GM21515 (cell line): ENCODE measurements around the gene HERC2.
"Not testable (repeated sequence)": the region's sequence is repeated elsewhere in the genome, so short reads cannot be mapped to it uniquely, and the experiment has no call there.

Source experiments
- ATAC-seq: cut with Tn5 transposase; IDR thresholded peaks from one replicate; pipeline ENCODE4 v1.9.1; 2021; ENCODE audit not compliant: unreplicated experiment

The HERC2 gene, protein sequence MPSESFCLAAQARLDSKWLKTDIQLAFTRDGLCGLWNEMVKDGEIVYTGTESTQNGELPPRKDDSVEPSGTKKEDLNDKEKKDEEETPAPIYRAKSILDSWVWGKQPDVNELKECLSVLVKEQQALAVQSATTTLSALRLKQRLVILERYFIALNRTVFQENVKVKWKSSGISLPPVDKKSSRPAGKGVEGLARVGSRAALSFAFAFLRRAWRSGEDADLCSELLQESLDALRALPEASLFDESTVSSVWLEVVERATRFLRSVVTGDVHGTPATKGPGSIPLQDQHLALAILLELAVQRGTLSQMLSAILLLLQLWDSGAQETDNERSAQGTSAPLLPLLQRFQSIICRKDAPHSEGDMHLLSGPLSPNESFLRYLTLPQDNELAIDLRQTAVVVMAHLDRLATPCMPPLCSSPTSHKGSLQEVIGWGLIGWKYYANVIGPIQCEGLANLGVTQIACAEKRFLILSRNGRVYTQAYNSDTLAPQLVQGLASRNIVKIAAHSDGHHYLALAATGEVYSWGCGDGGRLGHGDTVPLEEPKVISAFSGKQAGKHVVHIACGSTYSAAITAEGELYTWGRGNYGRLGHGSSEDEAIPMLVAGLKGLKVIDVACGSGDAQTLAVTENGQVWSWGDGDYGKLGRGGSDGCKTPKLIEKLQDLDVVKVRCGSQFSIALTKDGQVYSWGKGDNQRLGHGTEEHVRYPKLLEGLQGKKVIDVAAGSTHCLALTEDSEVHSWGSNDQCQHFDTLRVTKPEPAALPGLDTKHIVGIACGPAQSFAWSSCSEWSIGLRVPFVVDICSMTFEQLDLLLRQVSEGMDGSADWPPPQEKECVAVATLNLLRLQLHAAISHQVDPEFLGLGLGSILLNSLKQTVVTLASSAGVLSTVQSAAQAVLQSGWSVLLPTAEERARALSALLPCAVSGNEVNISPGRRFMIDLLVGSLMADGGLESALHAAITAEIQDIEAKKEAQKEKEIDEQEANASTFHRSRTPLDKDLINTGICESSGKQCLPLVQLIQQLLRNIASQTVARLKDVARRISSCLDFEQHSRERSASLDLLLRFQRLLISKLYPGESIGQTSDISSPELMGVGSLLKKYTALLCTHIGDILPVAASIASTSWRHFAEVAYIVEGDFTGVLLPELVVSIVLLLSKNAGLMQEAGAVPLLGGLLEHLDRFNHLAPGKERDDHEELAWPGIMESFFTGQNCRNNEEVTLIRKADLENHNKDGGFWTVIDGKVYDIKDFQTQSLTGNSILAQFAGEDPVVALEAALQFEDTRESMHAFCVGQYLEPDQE (N-terminal part only)

DNA sequence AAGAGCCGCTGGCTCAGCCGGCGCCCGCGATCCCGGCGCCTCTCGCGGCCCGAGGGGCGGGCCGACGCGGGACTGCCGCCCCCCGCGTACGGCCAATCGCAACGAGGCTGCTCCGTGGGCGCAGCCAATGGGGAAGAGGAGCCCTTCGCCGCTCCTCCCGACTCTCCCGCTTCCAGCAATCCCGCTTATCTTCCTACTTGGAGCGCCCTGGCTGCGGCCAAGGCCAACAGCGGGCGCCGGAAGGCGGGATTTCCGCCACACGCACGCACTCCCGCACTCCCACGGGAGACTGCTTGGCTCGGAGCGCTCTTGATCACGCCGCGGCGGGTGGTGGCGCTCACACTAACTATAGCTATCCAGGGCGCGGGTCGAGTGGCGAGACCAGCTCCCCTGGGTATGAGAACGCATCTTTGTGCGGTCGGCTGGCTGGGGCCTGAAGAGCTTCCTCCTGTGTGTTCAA is at the start of gene HERC2:
HERC2 (minus strand) TSS at position 51 of the 460 bp plus-strand sequence. CDS start 746 bp downstream, outside the sequence.
- not testable (repeated sequence) for ATAC-seq

DNA sequence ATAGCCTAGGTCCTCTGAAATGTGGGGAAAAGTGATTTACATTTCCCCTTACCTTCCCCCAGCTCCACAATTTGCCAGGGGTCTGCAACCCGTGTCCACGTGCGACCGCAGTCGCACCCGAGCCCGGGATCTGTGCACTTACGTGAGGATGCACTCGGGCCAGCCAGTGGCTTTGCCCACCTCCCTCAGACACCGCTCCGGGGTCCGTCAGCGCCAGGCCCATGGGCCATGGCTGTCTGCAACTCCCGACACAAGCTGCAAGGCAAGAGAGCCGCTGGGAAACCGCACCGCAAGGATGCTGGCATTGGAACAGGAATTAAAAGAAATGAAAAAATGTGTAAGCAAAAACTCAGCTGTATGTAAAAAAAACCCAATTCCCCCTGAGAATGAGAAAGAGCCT is 43.5 kb upstream of the HERC2 start:
- ATAC-seq = not testable (repeated sequence)

DNA sequence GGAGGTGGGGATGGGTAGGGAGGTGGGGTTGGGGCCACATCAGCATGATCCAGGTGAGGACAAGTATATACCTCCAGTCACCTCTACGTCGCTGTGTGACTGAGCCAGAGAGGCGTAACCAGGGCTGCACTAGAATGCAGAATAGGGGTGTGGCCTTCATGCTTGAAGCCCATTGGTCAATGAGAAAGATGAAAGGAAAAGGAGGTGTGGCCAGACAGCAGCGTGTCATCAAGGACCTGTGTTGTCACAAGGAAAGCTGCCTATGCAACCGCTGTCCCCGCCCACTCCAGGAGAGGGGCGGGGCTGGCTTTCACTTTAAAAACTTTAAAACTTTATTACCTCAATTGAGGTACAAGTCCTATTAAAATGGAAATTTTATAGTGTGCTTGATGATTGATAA is 36.0 kb upstream of the HERC2 start, which contains the start of gene GOLGA6L24:
GOLGA6L24 (minus strand) TSS at position 101 of the 400 bp plus-strand sequence; CDS start at position 40, 61 bp downstream.
- not testable (repeated sequence) for ATAC-seq

DNA sequence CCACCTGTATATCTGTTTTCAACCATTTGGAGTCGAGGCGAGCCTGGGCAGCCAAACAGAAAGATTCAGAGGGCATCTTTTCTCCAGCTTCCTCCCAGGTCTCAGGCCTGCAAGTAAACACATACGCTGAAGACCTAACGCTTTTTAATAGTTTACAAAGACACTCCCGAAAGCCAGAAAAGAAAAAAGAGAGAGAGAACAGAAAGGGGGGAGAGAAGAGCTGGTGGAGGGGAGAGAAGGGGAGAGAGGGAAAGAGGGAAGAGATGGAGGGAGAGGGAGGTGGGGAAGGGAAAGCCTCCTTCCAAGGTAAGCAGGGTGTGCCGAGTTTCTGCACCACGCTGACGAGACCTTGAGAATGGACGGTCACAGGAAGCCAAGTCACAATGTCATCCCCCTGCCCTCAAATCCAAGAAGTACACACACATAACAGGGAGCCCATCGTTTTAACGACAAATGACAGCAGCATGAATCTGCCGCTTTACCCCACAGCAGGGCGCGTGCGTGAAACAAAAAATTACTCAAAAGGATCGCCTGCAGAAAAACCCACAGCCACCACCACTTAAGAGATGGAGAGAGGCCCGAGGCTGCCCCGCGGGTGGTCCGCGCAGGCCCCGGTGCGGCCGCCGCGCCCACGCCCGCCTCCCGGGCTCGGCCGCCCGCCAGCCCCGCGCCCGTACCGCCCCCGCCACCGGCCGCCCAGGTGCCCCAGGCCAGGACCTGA is 461 bp downstream of the HERC2 start:
- ATAC-seq = not testable (repeated sequence)

DNA sequence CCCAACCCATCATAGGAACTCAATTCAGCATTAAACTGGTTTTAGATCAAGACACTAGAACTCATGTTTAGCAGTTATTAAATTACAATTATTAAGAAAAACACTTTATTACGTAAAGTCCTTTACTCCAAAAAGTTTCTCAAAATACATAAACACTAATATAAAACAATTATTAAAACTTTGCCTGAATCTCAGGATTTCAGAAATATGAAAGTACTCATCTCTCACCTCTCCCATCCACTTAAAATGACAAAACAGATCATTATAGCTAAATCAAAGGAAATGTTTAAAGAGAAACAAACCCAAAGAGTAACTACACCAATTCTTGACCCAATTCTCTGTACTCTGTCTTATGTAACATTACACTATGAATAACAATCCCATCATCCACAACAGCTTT is 2.3 kb downstream of the HERC2 start:
- ATAC-seq = not testable (repeated sequence)

DNA sequence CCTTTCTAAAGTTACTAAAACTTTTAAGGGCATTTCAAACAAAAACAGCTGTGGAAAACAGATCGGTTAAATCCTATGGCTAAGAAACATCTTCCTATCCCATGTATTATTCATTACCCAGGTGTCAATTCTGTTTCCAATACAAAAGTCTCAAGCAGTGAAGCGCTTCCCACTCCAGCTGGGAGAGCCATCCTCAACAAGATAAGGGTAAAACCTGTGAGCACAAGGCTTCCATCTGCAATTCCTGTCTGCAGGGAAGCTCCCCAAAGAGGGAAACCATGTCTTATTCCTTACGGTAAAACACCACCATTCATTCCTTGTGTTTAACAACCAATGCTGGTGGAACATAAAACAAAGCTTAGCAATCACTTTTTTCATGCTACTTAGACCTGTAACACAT is 3.2 kb downstream of the HERC2 start:
- not testable (repeated sequence) for ATAC-seq

DNA sequence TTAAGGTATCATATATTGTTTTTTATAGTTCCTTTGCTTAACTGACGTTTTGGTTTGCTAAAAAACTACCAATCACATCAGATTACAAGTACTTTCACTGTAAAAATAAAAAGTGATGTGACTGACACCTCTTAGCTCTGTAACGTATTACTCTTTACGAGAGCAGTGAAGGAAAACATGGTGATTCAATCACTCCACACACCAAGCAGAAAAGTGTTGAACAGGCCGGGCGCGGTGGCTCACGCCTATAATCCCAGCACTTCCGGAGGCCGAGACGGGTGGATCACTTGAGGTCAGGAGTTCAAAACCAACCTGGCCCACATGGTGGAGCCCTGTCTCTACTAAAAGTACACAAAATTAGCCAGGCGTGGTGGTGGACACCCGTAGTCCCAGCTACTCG is 3.9 kb downstream of the HERC2 start:
- not testable (repeated sequence) for ATAC-seq

DNA sequence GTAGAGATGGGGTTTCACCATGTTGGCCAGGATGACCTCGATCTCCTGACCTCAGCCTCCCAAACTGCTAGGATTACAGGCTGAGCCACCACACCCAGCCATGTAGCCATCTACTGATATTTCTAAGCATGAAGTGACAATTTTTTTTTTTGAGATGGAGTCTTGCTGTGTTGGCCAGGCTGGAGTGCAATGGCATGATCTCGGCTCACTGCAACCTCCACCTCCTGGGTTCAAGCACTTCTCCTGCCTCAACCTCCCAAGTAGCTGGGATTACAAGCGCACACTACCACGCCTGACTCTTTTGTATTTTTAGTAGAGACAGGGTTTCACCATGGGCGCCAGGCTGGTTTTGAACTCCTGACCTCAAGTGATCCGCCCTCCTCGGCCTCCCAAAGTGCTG is 5.0 kb downstream of the HERC2 start:
- ATAC-seq = not testable (repeated sequence)

DNA sequence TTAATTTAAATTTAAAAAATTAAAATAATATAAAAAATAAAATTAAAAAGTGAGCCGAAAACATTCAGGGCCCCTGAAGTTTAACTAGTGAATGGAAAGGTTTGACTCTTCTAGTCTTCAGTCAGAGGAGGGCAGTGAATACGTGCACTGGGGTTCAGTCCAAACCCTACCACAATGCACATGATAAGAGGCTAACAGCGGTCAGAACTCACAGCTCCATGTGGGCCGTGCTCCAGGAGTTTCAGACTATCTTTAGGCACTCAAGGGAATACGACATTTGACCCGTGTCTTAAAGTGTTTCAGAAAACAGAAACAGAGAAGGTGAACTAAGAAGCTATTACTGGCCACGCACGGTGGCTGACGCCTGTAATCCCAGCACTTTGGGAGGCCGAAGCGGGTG is 11.5 kb downstream of the HERC2 start:
- not testable (repeated sequence) for ATAC-seq

DNA sequence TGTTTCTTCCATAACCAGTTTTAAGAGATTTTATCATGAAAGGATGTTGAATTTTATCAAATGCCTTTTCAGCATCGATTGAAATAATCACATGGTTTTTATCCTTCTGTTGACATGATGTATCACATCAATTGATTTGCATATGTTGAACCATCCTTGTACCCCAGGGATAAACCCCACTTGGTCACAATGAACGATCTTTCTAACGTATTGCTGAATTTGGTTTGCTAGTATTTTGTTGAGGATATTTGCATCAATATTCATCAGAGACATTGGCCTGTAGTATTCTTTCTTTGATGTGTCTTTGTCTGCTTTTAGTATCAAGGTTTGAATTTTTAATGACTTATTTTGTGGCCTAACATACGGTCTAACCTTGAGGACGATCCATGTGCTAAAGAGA is 13.3 kb downstream of the HERC2 start:
- not testable (repeated sequence) for ATAC-seq

DNA sequence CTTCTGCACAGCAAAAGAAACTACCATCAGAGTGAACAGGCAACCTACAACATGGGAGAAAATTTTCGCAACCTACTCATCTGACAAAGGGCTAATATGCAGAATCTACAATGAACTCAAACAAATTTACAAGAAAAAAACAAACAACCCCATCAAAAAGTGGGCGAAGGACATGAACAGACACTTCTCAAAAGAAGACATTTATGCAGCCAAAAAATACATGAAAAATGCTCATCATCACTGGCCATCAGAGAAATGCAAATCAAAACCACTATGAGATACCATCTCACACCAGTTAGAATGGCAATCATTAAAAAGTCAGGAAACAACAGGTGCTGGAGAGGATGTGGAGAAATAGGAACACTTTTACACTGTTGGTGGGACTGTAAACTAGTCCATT is 16.3 kb downstream of the HERC2 start:
- not testable (repeated sequence) for ATAC-seq

DNA sequence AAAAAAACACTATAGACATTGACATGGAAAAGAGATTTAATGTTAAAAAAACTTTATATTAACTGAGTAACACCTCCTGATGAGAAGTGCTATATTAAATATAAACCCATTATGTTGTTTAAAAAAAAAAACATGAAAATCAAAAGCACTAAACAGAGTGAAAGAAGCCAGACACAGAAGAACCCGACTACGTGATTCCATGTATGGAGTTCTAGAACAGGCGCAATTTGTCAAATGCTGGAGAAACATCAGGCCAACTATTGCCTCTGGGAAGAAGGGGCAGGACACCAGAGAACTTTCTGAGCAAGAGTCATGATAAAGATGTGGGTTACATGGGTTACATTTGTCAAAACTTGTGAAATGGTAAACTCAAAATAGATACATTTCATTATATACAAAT is 24.5 kb downstream of the HERC2 start:
- not testable (repeated sequence) for ATAC-seq

DNA sequence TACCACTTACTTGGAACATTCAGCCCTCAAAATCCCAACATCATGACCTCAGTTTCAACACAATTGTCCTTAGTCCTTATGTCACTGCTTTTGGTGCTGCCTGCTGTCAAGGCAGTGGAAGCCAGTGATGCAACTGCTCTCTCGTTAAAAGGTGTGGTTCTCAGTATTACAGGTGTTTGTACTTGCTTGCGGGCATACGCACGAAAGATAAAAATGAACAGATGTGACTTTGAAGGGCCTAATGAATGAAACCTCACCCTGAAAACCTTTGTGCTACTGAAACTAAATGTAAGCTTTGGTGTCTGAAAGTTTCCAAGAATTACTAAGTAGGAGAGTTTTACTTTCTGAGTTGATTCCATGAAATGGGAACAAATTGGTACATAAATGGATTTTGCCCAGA is 25.2 kb downstream of the HERC2 start:
- ATAC-seq = not testable (repeated sequence)

DNA sequence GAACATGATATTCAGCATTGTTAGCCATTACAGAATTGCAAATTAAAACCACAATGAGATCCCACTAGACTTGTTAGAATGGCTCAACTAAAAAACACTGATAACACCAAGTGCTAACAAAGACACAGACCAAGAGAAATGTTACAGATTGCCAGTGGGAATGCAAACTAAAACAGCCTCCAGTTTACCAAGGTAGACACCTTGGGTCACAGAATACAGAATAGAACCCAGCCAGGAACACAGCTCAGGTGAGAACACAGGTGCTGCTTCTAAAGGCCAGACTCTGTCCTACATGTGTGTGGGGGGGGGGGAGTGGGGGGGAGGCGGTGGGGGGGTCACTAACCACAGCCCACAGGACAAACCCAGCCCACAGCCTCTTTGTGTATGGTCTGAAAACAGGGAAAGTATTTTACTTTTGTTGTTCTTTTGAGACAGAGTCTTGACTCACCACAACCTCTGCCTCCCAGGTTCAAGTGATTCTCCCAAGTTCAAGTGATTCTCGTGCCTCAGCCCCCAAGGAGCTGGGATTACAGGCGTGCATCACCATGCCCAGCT is 26.9 kb downstream of the HERC2 start:
- not testable (repeated sequence) for ATAC-seq

DNA sequence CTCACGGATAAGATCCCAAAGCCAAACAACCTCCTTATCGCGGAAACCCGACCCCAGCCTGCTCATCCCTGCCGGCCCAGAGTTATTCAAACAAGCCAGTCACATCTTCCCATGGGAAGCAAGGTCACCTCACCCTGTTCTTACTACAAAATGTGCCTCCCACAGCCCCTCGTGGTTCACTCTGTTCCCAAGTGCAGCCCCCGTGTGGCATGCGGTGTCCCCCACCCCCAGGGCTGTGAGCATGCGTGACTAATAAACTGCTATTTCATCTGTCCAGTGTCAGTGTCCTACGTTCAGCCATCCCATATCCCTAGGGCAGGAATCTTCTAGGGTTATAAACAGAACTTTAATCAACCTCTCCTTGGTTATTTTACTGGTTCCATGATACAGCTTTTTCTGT is 27.4 kb downstream of the HERC2 start:
- ATAC-seq = not testable (repeated sequence)

DNA sequence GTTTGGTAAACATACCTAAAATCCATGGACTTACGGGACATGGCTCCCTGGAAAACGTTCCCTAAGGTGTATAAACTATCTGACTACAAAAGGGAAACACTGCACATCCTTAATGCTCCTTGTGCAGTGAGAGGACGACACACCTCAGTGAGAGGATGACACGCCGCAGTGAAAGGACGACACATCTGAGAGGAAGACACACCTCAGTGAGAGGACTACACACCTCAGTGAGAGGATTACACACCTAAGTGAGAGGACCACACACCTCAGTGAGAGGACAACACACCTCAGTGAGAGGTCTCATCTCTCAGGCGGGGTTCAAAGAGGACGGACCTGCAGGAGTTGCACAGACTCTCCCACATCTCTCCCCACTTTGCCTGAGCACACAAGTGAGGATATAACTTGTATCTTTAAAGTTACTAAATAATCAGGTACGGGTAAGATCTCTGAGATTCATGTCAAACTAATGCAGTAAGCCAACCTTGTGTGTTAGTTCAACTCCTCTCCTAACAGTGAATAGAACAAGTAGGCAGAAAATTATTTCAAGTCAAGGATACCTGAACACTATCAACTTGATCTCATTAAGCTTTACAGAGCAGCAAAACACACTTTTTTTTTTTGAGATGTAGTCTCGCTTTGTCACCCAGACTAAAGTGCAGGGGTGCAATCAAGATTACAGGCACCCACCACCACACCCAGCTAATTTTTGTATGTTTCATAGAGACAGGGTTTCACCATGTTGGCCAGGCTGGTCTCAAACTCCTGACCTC is 32.1 kb downstream of the HERC2 start:
- no peak for ATAC-seq

DNA sequence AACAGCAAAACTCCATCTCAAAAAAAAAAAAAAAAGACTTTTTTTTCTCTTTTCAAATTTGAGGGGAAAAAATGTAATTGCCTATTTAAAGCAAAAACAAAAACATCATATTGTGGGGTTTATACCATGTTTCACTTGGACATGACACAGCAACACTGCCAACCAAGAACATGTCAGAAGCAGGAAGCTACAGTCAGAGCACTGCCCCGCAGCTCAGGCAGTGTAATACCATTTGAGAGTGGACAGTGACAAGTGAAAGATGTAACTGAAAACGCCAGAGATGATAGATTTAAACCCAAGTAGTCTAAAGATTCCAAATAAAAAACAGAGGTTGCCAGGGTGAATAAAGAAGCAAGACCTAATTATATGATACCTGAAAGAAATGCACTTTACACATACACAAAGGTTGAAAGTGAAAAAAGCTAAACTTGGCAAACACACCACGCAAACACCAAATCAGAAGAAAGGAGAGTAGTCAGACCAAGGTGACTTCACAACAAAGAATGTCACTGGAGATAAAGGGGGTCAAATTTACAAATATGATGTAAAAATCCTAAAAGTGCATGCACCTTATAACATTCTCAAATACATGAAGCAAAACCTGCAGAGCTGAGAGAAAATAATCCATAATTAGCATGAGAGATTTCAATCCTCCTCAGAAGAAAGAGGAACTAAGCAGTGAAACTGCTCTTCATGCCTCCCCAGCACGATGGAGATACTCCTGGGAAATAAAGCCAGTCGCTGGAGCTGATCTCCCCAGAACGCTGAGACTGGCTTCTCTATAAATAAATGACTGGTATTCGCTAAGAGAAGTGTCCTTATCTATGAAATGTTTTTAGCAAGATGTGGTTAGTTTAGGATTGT is 32.9 kb downstream of the HERC2 start:
- ATAC-seq = peak; percentile 78

DNA sequence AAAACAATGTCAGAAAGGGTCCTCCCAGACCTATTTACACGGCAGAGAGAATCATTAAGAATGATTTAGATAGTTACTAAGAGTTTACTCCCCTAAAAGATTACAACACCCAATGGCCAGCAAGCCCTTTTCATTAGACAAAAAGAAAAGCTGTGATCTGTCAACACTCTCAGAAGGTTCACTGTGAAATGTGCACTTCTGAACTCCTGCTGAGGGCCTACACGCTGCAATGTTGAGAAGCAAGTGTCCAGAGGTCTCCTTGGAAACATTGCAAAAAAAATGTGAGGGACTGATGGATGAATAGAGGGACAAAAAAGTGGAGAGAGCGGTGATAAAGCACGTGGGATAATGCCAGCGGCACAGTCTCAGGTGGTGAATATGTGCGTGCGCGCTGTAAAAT is 35.3 kb downstream of the HERC2 start:
- not testable (repeated sequence) for ATAC-seq
